NCI-H1105 (cell line): ENCODE measurements around the gene GLI3.
"Not testable (repeated sequence)": the region's sequence is repeated elsewhere in the genome, so short reads cannot be mapped to it uniquely, and the experiment has no call there.

Experiments used
- DNase-seq: peaks from one replicate; lab custom pipeline; 2025; lab: John Stamatoyannopoulos, UW

The GLI3 gene

DNA sequence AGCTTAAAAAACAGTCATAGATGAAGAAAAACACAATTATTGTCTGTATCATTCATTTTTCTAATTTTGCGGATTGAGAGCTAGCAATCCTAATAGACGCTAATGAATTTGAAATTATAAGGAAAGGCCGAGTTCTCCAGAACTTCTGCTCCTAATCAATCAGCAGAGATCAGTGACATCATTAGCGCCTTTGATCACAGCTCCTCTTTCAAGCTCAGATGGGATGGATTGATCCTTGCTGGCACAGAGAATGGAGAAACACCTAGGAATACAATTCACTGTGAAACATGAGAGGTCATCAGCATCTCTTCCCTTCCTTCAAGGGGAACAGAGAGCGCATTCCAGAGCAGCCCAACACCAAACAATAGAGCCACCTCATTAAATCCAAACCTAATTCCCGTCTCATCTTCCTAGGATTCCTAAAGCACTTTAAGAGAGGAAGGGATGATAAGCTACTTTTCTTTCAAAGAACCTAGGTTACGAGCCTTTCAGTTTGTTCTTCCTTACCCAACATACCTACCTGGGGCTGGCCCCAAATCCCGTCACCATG, 24.4 kb downstream of the GLI3 start:
- no peak for DNase-seq

DNA sequence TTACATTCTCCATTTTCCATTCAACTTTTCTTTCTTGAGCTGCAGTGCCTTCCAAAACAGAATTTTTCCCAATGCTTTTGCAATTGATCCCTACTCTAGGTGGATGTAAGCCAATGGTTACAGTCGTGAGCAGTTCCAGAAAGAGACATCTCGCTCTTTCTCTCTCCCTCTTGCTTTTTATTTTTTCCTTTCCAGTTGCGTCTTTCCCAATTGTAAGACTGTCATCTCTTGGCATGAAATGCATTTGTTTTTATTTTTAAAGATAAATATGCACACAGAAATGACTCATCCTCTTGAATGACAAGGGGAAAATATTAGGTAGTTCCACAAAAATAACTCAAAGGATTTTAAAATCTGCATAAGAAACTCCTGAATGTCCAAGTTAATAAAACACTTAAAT, 25.1 kb downstream of the GLI3 start:
- DNase-seq, result no peak

DNA sequence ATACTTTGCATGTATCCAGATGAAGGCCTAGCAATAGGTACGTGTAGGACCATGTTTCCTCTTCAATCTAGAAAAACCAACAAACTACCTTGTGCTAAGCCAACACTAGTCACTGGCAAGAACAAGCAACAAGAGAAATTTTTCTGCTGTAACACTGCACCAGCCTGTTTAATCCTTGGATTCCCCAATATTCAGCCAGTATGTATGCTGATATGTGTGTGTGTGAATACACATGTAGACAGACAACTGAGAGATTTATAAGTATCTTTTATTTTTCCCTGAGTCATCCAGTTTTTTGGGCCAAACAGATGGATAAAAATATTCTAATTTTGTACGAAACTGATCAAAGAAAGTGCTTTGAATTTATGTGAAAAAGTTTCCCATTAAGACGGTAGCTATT, 26.2 kb downstream of the GLI3 start:
- DNase-seq, result no peak

DNA sequence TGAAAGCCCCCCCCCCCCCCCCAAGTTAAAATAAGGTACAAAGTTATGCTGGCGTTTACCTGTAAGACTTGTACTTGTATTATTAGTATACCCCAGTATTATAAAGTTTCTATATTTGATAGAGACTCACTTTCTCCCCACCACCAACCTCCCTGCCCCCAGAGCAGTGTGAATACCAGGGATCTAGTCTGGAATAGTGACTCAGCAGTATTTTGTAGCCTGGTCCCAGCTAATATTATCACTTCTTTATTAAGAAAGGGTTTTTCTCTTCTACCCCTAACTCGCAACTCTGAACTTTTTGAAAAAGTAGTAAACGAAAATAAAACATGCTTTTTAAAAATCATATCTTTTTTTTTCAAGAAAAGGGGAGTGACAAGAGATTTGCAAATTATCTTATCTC, 26.7 kb downstream of the GLI3 start:
- no peak for DNase-seq

DNA sequence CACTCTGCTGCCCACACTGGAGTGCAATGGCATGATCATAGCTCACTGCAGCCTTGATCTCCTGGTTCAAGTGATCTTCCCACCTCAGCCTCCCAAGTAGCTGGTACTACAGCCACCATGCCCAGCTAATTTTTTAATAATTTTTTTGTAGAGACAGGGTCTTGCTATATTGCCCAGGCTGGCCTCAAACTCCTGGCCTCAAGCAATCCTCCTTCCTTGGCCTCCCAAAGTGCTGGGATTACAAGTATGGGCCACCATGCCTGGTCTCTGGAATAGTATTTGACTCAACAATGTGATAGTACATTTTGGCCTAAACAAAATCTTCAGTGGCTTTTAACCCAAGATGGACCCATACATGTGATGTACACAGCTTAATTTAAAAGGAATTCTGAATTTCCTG, 27.9 kb downstream of the GLI3 start:
- DNase-seq, result not testable (repeated sequence)

DNA sequence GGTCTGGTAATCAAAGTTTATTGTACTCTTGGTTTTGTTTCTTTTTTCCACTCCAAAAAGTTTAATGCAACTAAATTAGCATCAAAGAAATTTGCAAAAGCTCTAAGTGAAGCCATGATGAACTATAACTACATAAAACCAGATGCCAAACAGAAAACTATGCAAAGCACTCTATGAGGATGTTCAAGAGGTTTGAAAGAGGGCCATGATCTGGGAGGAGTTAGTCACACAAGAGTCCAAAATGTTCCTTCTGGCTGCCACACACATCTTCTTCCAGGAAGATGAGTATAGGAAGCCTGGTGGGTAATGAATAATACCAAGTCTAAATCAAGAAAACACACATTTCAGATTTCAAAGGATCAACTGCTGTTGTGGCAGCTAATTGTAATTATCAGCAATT, 28.4 kb downstream of the GLI3 start:
- DNase-seq, result no peak

DNA sequence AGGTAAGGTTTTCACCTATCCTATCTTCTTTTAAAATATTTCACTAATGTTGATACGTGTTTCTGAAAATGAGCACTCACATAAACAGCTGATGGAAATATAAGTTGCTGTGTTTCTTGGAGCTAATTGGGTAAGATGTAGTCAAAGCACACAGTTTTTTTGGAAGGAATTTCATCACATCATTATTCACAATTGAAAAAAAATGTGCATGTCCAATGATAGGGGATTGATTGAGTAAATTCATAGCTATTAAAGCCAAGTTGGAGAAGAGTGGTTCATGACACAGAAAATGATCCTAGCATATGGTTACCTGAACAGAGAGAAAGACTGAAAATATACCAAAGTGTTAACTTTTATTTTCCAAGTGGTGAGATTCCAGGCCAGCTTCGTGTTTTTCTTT, 29.6 kb downstream of the GLI3 start:
- DNase-seq, result no peak

DNA sequence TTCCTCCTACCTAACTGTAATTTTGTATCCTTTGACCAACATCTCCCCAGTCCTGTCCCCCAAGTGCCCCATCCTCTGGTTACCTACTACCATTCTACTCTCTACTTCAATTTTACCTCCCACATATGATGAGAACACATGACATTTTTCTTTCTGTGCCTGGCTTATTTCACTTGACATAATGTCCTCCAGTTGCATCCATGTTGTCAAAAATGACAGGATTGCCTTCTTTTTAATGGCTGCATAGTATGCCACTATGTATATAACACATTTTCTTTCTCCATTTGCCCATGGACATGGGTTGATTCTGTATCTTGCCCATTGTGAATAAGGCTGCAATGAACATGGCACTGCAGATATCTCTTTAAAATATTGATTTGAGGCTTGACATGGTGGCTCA, 33.7 kb downstream of the GLI3 start:
- DNase-seq, result no peak

DNA sequence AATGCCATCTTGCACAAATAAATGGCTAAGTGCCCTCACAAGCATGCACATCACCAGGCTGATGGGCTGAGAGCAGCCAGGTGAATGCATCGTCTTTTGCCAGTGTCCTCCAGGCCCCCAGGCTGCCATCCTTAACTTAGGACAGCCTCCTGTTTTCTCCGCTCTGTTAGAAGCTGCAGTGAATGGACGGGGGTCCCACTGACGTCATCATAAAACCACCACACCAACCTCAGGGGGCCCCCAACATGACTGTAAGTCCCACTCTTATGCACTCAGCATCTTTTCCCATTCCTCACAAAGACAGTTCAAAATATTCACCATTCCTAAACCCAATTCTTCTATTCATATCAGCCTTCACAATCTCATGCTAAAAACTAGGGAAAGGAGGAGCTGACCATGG, 34.4 kb downstream of the GLI3 start:
- no peak for DNase-seq

DNA sequence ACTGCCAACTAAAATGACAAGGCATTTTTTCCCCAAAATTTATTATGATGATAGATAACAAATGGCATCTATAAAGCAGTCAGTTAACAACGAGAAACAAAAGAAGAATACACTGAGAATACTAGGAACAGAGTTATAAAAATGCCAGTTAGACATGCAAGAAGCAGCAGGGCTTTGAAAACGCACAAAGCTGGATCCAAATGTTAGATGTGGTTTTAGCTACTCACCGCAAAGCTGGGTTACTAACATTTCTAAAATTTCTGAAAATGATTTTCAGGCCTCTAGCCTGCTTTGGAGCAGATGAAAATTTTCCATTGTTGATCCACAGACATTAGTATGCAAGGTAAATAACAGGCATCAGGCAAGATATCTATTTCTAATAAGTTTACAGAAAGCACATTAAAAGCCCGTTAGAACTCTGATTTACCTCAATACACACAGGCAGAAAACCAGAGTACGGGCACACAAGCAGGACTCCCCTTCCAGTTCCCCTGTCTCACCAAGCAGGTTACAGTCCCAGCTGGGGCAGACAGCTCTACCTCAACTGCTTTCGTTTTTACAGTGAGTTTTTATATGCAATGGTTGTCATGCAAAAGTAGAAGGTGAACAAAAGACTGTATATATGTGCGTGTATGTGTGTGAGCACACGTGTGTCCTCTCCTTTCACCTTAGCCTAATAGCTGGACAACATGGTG, 37.9 kb downstream of the GLI3 start:
- DNase-seq, result no peak

DNA sequence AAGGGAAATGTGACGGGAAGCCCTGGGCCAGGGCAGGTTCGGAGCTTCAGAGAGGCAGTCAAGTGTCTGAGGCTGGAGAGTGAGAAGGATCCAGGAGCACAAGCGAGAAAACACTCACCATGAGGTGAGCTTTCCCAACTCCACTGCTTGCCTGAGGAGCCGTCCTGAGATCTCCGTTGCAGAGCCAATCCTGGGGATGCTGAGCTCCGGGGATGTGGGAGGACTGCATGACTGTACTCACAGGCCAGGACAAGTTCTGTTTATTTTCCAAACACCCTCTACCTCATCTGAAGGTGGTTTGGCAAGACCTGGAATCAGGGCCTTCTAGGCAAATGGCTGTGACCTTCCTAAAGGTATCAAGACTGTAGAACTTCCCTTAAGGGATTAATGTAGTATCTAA, 38.7 kb downstream of the GLI3 start:
- no peak for DNase-seq

DNA sequence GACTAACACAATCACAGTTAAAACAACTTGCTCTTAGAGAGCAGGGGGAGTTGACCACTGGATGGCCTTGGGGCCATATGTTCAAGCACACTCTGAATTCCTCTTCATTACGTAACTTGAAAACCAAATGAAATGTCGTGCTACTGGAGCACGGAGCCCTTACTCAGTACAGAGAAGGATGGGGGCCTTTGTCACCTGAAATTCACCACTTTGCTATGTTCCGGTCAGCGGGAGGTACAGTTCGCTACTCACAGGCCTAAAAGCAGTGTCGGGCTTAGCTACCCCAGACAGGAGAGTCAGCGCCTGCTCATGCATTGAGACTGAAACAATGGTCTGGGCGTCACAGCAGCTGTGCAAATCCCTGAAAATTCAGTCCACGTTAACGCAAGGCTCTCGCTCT, 39.6 kb downstream of the GLI3 start:
- DNase-seq, result no peak

DNA sequence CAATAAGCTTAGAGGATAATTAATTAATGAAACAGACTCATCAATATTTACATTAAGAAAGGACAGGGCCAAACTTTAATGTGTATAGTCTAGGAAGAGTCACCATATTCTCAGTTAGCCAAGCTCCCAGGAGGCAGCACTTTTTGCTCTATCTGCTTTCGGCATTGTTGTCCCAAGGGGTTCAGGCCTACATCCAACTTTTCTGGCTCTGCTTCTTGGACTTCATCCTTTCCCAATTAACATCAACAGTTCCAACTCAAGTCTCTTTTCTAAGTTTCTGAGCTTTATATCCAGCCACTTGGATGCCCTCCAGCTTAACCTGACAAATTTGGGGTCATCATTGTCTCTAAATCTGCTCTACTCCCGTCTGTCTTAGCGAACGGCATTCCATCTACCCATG, 42.8 kb downstream of the GLI3 start:
- DNase-seq, result no peak

DNA sequence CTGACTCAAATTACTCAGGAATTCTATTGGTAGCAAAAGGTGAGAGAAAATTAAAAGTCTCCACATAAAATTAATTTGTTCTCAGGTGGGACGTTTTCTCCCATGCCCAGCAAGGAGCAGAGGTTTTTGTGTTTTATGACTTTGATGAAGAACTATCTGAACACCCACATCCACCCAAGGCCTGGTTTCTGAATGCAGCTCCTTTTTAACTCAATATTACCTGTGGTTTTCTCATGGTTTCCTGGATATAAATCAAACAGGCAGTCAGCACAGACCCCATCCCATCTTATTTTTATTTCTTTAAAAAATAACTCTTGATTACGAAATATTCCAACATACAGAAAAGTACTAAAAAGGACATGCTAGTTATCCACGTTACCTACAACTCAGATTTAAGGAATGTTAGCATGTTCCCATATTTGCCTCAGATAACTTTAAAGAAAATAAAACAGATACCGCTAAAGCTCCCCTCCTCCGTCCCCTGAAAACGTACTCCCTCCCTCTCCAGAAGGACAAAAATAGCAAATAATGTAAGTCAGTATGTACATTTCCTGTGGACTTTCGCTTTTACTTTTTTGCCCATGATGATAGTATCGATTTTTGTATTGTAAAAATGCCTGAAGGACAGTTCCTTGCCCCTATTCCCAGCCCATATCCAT, 43.4 kb downstream of the GLI3 start:
- no peak for DNase-seq

DNA sequence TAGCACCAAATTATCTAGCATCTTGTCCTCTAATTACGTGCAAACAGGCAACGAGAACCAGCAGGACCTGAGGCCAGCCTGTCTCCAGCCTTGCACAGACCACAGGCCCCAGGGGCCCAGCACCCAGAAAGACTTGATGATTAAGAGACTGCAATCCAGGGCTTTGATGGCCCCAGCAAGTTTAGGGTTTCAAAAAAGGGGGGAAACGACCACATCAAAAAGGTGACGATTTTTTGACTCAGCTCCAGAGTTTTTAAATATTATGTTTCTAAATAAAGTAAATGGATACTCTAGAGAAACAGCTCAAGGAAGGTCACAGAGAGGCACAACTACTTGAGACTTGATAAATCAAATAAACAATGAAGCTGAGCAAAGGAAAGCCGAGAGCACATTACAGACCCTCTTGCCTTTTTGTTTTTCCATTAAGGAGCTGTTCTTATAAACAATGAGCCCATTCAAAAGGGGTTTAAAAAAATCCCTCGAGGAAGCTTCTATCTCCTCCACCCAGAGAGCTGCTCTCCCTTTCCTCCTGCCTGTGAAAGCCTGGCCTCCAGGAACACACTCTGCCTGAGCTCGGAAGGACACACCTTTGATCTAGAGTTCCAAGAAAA, 44.1 kb downstream of the GLI3 start:
- DNase-seq, result no peak

DNA sequence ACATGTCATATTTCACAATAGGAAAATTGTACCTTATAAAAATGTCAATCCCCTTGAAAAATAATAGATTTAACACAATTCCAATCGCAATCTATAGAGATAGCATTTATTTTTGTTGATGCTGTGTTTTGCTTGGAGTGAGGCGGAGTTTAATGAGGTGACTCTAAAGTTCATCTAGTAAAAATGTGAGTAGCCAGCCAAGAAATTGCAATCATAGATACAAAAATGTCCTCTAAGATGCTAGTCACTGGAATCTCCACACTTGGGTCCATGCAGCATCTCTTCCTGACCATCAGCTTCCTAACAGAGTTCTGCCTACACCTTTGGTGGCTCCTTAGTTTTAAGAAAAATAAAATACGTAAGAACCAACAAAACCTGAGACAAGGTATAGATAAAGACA, 44.9 kb downstream of the GLI3 start:
- no peak for DNase-seq

DNA sequence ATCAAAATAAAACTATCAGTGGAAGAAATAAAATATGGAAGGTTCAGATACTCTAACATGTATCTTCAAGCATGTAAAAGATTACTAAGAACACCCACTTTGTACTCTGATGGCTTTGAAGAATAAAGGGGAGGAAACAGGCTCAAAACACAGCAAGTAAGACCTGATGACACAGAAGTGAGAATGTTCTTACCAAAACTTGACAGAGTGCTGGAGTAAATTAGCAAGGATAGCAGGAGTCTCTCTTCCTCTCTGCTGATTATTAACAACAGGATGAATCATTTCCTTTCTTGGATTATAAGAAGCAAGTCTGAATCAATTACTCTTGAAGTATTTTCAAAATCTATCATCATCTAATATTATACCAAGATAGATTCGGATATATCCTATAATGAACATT, 47.5 kb downstream of the GLI3 start:
- no peak for DNase-seq

DNA sequence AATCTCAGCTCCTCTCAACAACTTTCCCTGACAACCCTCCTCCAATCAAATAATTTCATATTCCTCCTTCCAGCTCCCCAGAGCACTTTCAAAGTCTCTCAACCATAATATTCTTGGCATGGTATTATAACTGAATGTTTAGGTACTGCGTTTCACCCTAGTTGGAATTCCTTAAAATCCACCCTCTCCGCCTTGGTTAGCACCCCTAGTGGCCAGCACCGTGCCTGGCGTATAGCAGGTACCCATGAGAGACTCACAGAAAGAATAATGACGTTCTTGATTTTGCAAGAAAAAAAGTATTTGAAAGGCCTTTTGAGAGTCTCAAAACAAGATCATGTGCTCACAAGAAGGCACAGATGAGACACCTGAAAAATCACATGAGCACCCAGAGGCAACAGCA, 50.9 kb downstream of the GLI3 start:
- DNase-seq, result no peak

DNA sequence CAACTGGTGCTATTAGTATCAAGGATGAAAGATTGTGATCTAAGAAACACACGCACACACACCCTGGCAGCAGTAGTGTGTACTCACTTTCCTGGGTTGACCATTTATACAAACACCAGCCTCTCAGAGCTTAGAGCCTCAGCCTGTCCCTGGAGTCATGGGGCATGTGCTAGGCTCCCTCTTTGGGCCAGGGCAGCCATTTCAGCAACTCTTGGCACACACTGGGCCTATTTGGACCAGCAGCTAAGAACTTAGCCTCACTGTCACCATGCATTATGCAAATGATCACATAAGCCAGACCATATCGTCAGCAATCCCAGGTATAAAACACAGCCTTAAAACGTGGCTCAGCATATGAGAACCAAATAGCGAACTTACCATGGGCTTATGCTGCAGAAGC, 51.3 kb downstream of the GLI3 start:
- no peak for DNase-seq

DNA sequence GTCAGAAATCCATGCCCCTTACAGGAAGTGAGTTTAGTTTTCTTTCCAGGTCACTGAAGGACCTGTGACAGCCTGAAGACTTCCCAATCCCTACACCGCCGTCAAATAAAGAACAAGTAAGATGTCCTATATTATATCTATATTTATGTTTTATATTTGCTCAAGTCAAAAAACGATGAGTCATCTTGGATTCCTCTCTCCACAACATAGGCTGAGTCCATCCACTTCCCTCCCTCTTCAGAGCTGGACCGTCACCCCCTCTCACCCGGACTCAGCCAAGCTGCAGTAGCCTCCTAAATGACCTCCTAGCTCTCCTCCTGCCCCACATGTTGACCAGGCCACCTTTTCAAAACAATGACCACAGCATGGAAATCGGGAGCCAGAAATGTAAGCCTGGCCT, 53.5 kb downstream of the GLI3 start:
- DNase-seq, result no peak

DNA sequence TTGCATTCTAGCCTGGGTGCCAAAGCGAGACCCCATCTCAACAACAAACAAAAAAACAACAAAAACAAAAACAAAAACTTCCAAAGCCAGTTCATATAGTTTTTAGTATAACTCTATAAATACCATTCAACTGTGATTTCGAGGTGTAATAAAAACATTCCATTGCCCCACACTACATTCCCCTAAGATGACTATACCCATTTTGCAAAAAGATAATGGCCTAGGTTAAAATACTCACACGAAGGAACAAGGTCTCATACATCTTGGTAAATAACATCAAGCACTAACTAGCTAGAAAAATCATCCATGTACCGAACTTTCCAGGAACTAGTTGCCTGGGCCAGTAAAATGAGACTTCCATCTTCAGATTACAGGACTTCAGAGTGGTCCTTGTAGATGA, 55.4 kb downstream of the GLI3 start:
- DNase-seq, result no peak

DNA sequence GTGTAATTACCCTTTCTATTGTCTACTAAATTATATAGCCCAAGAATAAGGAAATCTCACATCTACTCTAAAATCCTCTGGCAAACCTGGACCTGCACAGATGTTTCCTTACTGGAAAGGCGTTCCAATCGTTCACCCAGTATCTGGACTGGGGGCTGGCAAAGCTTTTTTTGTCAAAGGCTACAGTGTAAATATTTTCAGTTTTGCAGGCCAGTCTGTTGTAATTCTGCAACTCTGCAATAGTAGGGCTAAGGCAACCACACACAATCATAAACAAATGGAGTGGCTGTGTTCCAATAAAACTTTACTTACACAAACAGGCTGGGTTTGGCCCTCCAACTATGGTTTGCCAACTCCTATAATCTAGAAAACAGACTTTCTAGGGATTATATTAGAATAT, 56.2 kb downstream of the GLI3 start:
- DNase-seq, result no peak

DNA sequence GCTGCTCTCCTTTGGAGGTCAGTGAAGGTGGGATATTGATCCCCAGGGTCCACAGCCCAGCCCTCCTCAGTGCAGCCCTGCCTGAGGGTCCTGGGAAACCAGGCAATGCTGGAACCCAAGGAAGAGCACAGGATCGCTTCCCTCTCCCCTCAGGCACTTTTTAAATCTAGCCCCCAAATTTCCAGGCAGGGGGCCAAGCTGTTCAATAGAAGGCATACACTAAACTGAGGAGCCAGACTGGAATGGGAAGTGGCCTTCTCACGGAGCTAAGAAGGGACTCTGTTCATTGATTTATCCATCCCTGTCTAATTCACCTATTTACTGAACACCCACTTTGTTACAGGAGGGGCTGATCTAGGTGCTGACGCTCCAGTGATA, 60.3 kb downstream of the GLI3 start:
- DNase-seq, result no peak
